ENCODE data around the gene MST1.

The MST1 gene

DNA sequence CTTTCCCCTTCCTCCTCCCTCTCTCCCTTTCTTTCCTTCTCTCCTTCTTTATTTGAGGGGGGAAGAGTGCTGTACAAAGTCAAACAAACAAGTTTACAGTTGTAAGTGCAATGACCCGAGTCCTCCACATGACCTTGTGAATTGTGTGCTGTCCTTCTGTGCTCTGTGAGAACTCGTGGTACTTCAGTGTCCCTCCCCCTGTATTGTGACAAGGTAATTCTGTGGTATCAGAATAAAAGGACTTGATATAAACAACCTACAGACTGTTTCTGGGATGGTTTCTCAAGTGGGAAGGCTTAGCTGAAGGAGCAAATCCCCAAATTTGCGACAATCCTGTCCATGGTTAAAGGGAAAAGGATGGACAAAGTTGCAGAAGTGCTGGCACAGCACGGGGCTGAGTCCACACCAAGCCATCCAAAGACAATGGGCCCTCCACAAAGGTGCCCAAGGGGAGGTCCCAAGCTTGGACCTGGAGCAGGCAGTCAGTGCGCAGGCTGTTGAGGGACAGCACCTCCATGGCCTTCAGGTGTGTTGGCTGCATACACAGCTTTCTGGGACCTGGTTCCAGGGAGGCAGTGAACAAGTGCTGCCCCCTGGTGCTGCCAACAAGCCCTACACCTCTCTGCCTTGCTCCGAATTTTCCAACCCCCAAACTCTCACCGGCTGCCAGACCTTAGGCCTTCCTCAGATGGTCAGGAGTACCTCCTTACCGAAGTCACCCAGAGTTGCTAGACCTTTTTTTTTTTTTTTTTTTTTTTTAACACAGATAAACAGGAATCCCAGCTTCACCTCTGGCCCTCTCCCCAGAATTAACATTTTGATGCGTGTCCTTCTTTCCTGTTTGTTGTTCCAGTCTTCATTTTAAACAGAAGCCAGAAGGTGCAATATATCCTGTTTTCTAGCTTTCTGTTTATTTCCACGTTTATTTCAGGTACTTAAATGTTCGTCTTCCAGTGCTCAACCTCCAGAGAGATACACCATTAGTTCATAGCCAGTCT is 17.7 kb downstream of the MST1 start:
- Histone ChIP-seq H3K27me3 (ENCODE audit: insufficient read depth, low read length) (no peaks in the 10 kb centered on the region), H2AFZ (ENCODE audit: low read depth, low read length) (no peak overlapping the region), H3K4me1 (ENCODE audit: insufficient read depth, low read length) (peaks cover 13% of the 10 kb centered on the region), H3K9me3 (ENCODE audit: low read length) (no peaks in the 10 kb centered on the region), H3K4me3 (ENCODE audit: low read length) (no peak overlapping the region), H3K36me3 (ENCODE audit: insufficient read depth, low read length) (peaks cover 13% of the 10 kb centered on the region)

DNA sequence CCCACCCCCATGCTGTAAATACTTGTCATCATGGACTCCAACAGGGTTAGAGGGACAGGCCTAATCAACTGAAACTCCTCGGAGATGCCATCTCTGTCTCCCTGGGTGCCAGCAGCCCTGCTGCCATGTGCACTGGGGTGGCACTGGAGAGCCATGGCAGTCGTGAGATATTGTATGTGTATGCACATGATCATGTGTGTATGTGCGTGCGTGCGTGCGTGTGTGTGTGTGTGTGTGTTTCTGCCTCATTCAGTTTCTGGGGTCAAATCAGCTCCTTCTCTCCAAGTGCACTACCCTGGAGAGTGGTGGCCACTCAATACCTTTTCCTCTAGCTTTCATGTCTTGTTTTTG is 18.4 kb downstream of the MST1 start:
- H3K4me1 ChIP-seq (ENCODE audit: insufficient read depth, low read length), result peaks cover 13% of the 10 kb centered on the region
- H3K36me3 ChIP-seq (ENCODE audit: insufficient read depth, low read length), result peaks cover 6% of the 10 kb centered on the region
- no peak overlapping the region for H3K4me3 ChIP-seq (ENCODE audit: low read length)
- no peaks in the 10 kb centered on the region for H3K9me3 ChIP-seq (ENCODE audit: low read length)
- no peaks in the 10 kb centered on the region for H3K27me3 ChIP-seq (ENCODE audit: insufficient read depth, low read length)
- H2AFZ ChIP-seq (ENCODE audit: low read depth, low read length), result no peak overlapping the region

DNA sequence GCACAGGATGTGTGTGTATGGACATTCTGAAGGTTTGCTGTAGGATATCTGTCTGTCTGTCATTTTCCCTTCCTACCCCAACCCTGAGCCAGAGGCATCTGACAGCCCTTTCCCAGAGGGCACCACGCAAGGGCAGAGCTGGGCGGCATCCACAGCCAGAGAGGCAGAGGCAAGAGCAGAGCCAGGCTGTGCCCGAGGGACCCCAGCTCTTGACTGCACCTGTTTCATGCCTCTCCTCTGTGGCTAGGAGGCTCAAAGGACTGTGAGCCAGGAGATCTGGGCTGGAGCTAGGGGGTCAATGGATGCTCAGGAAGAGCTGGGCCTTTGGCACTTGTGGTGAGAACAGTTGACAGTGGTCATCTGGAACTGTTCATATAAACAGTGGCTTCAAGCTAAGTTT is 19.9 kb downstream of the MST1 start:
- peaks cover 6% of the 10 kb centered on the region for H3K4me1 ChIP-seq (ENCODE audit: insufficient read depth, low read length)
- no peaks in the 10 kb centered on the region for H3K27me3 ChIP-seq (ENCODE audit: insufficient read depth, low read length)
- H2AFZ ChIP-seq (ENCODE audit: low read depth, low read length), result no peak overlapping the region
- H3K4me3 ChIP-seq (ENCODE audit: low read length), result no peak overlapping the region
- peaks cover 8% of the 10 kb centered on the region for H3K36me3 ChIP-seq (ENCODE audit: insufficient read depth, low read length)
- no peaks in the 10 kb centered on the region for H3K9me3 ChIP-seq (ENCODE audit: low read length)

DNA sequence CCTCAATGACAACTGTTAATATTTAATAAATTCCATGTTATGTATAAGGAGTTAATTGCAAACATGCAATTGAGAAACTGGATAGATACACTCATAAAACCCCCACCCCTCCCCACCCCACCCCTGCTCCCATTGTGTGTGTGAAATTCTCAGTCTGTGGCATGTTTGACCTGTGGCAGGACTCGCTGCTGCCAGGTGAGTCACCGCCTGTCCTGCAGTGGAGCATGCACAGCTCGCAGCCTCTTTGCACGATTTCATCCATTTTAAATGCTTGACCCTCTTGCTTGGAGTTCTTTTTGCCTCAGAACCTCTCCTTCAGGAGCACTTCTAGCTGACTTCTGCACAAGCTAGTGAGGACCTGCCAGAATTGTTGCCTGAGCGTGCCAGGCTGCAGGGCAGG is 20.4 kb downstream of the MST1 start:
- Histone ChIP-seq H3K9me3 (ENCODE audit: low read length) (no peaks in the 10 kb centered on the region), H2AFZ (ENCODE audit: low read depth, low read length) (no peak overlapping the region), H3K4me3 (ENCODE audit: low read length) (no peak overlapping the region), H3K4me1 (ENCODE audit: insufficient read depth, low read length) (peaks cover 6% of the 10 kb centered on the region), H3K36me3 (ENCODE audit: insufficient read depth, low read length) (peaks cover 8% of the 10 kb centered on the region), H3K27me3 (ENCODE audit: insufficient read depth, low read length) (no peaks in the 10 kb centered on the region)

DNA sequence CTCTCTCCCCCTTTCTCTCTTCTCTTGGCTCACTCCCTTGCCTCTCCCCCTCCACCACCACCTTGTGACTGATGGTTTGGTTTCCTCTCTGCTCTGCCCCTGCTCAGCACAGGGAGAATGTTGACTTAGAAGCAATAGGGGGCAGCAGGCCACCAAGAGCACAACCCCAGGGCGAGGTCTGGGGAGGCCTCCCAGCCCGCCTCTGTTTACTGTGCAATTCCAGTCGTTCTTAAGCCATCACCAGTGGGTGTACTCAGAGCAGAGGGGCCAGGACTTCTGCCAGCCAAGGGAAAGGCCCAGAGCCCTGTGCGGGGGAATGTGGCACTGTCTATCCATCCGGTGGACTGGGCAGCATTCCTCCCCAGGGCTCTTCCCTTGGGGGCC is 20.9 kb downstream of the MST1 start:
- Histone ChIP-seq H3K4me3 (ENCODE audit: low read length) (no peak overlapping the region), H3K27me3 (ENCODE audit: insufficient read depth, low read length) (no peaks in the 10 kb centered on the region), H2AFZ (ENCODE audit: low read depth, low read length) (no peak overlapping the region), H3K36me3 (ENCODE audit: insufficient read depth, low read length) (peaks cover 8% of the 10 kb centered on the region), H3K9me3 (ENCODE audit: low read length) (no peaks in the 10 kb centered on the region), H3K4me1 (ENCODE audit: insufficient read depth, low read length) (peaks cover 5% of the 10 kb centered on the region)

DNA sequence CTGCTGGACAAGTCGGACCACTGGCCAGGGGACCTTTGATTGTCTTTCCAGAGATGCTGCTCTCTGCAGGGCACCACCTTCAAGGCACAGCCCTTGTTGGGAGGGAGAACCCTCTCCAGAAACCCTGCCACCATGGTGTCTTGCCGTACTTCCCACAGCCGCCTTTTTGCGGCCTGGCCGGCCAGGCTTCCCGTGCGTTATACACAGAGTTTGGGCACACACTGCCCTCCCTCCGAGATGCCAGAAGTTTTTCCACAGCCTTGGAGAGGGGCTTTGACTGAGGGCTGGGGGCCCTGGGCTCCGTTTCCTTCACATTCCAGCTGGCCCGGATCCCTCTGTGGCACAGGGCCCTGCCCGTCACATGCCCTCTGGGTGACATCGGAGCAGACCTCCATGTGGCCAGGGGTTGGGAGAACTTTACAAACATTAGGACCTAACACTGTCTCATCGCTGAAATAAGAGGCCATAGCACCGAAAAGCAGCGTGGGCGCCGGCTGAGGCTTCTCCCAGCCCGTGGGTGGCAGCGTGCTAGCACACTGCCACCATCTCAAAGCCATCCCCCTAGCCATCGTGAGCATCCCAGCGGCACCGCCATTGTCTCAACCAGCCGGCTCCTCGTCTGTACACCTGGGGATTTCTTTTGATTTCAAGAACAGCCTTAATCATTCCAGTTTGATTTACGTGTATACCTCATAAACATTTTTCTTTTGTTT is 21.4 kb downstream of the MST1 start:
- Histone ChIP-seq H2AFZ (ENCODE audit: low read depth, low read length) (no peak overlapping the region), H3K36me3 (ENCODE audit: insufficient read depth, low read length) (peaks cover 8% of the 10 kb centered on the region), H3K27me3 (ENCODE audit: insufficient read depth, low read length) (no peaks in the 10 kb centered on the region), H3K4me3 (ENCODE audit: low read length) (no peak overlapping the region), H3K4me1 (ENCODE audit: insufficient read depth, low read length) (no peaks in the 10 kb centered on the region), H3K9me3 (ENCODE audit: low read length) (no peaks in the 10 kb centered on the region)

DNA sequence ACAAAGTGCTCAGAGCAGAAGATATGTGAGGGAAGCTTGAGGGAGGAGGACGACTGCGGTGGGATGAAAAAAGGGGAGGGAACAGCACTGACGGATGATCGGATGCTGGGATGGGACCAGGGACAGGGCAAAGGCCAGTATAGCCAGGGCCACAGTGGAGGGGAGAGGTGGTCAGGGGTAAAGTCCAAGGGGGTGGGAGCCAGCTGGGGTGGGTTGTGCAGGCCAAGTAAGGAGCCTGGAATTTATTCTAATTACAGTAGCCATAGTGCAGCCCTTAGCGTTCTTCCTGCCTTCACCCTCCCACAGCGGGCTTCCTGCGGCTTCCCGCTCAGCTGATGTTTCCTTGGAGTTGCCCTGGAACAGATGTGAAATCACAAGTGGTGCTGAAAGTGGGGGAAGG is 22.7 kb downstream of the MST1 start:
- Histone ChIP-seq H2AFZ (ENCODE audit: low read depth, low read length) (no peak overlapping the region), H3K9me3 (ENCODE audit: low read length) (no peaks in the 10 kb centered on the region), H3K4me1 (ENCODE audit: insufficient read depth, low read length) (no peaks in the 10 kb centered on the region), H3K36me3 (ENCODE audit: insufficient read depth, low read length) (peaks cover 8% of the 10 kb centered on the region), H3K4me3 (ENCODE audit: low read length) (no peak overlapping the region), H3K27me3 (ENCODE audit: insufficient read depth, low read length) (no peaks in the 10 kb centered on the region)

DNA sequence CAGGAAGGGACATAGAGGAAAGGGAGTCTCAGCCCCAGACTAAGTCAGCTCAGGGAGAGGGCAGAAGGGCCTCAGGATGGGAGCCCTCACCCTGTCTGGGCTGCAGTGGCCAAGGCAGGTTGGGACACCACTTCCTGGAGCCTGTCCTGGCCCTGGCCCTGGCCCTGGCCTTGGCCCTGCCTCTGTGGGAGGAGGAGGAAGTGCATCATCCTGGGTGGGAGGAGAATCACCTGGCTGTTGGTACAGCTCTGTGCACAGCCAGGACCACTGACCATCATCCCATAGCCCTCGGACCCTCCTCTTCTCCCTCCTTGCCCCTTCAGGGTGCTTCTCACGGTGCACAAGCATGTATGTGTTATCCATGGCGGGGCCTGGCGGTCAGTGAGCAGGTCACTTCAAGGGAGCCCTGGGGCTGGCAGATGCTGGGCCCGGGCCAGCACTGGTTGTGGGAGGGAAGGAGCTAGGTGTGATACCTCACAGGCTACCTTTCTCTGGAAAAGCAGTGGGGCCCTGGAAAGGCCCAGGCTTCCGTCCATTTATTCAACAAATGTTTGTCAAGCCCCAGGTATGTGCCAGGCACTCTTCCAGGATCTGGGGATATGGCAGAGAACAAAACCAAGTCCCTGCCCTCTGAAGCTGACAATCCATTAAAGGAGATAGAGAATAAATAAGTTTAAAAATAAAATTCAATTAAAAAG is 23.3 kb downstream of the MST1 start:
- H3K4me3 ChIP-seq (ENCODE audit: low read length), result no peak overlapping the region
- H2AFZ ChIP-seq (ENCODE audit: low read depth, low read length), result no peak overlapping the region
- no peaks in the 10 kb centered on the region for H3K9me3 ChIP-seq (ENCODE audit: low read length)
- no peaks in the 10 kb centered on the region for H3K4me1 ChIP-seq (ENCODE audit: insufficient read depth, low read length)
- peaks cover 8% of the 10 kb centered on the region for H3K36me3 ChIP-seq (ENCODE audit: insufficient read depth, low read length)
- no peaks in the 10 kb centered on the region for H3K27me3 ChIP-seq (ENCODE audit: insufficient read depth, low read length)

DNA sequence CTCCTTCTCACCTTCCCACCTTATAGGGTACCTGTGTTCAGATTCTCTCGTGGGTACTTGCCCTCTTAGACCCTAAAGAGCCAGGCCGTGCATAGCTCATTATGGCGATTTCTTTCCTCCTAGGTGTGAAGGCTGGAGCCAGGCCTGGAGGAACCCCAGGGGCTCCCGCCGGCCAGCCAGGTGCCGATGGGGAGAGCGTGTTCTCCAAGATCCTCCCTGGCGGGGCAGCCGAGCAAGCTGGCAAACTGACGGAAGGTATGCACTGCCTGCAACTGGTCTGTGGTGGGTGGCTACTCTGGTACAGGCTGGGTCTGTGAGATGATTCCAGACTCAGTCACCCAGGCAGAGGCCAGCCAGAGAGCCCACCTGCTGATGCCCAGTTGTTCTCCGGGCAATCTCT is 25.0 kb downstream of the MST1 start:
- no peaks in the 10 kb centered on the region for H3K27me3 ChIP-seq (ENCODE audit: insufficient read depth, low read length)
- H3K9me3 ChIP-seq (ENCODE audit: low read length), result no peaks in the 10 kb centered on the region
- no peak overlapping the region for H3K4me3 ChIP-seq (ENCODE audit: low read length)
- H3K4me1 ChIP-seq (ENCODE audit: insufficient read depth, low read length), result no peaks in the 10 kb centered on the region
- H3K36me3 ChIP-seq (ENCODE audit: insufficient read depth, low read length), result peaks cover 6% of the 10 kb centered on the region
- H2AFZ ChIP-seq (ENCODE audit: low read depth, low read length), result no peak overlapping the region

DNA sequence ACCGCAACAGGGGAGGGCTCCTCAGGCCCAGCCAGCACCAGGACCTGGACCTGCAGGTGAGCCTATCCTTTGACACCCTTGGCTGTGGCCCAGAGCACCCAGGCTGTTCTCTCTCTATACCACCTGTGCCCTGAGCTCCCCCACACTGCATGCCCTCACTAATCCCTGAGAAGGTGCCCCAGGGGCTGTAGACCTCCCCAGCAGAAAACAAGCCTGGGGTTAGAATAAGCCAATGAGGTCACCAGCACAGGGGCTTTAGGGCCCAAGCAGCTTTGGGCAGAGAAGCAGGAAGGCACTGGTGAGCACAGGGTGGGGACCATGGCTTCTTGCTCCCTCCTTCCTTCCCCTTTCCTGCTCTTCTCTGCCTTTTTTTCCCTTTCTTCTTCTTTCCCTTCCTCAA is 25.4 kb downstream of the MST1 start:
- Histone ChIP-seq H3K4me1 (ENCODE audit: insufficient read depth, low read length) (no peaks in the 10 kb centered on the region), H3K36me3 (ENCODE audit: insufficient read depth, low read length) (peaks cover 6% of the 10 kb centered on the region), H2AFZ (ENCODE audit: low read depth, low read length) (no peak overlapping the region), H3K27me3 (ENCODE audit: insufficient read depth, low read length) (no peaks in the 10 kb centered on the region), H3K9me3 (ENCODE audit: low read length) (no peaks in the 10 kb centered on the region), H3K4me3 (ENCODE audit: low read length) (no peak overlapping the region)

DNA sequence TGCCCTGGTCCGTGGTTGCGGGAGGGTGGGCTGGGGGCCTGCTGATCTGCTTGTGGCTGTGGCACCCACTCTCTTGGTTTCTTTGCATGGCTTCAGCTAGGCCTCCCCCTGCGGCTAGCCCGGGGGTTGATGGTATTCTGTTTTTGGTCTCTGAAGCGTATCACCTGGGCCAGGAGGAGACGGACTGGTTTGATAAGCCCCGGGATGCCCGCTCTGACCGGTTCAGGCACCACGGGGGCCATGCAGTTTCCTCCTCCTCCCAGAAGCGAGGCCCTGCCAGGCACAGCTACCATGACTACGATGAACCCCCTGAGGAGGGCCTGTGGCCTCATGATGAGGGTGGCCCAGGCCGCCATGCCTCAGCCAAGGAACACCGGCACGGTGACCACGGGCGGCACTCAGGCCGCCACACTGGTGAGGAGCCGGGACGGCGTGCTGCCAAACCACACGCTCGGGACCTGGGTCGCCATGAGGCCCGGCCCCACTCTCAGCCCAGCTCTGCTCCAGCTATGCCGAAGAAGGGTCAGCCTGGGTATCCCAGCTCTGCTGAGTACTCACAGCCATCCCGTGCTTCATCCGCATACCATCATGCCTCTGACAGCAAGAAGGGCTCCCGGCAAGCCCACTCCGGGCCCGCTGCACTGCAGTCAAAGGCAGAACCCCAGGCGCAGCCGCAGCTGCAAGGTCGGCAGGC is 26.4 kb downstream of the MST1 start:
- Histone ChIP-seq H3K9me3 (ENCODE audit: low read length) (no peaks in the 10 kb centered on the region), H3K36me3 (ENCODE audit: insufficient read depth, low read length) (peaks cover 6% of the 10 kb centered on the region), H3K27me3 (ENCODE audit: insufficient read depth, low read length) (no peaks in the 10 kb centered on the region), H3K4me3 (ENCODE audit: low read length) (no peak overlapping the region), H3K4me1 (ENCODE audit: insufficient read depth, low read length) (no peaks in the 10 kb centered on the region), H2AFZ (ENCODE audit: low read depth, low read length) (no peak overlapping the region)

DNA sequence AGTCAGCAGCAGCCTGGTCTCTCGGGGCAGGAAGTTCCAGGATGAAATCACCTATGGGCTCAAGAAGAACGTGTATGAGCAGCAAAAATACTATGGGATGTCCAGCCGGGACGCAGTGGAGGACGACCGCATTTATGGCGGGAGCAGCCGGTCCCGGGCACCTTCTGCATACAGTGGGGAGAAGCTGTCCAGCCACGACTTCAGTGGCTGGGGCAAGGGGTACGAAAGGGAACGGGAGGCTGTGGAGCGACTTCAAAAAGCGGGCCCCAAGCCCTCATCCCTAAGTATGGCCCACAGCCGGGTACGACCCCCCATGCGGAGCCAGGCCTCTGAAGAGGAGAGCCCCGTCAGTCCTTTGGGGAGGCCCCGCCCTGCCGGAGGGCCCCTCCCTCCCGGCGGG is 27.3 kb downstream of the MST1 start:
- H3K4me1 ChIP-seq (ENCODE audit: insufficient read depth, low read length), result no peaks in the 10 kb centered on the region
- no peak overlapping the region for H2AFZ ChIP-seq (ENCODE audit: low read depth, low read length)
- peaks cover 6% of the 10 kb centered on the region for H3K36me3 ChIP-seq (ENCODE audit: insufficient read depth, low read length)
- H3K27me3 ChIP-seq (ENCODE audit: insufficient read depth, low read length), result no peaks in the 10 kb centered on the region
- no peaks in the 10 kb centered on the region for H3K9me3 ChIP-seq (ENCODE audit: low read length)
- no peak overlapping the region for H3K4me3 ChIP-seq (ENCODE audit: low read length)

DNA sequence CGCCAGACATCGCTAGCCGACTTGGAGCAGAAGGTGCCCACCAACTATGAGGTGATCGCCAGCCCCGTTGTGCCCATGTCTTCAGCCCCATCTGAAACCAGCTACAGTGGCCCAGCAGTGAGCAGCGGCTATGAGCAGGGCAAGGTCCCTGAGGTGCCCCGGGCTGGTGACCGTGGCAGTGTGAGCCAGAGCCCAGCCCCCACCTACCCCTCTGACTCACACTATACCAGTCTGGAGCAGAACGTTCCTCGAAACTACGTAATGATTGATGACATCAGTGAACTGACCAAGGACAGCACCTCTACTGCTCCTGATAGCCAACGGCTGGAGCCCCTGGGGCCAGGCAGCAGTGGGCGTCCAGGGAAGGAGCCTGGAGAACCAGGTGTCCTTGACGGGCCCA is 28.0 kb downstream of the MST1 start:
- Histone ChIP-seq H2AFZ (ENCODE audit: low read depth, low read length) (no peak overlapping the region), H3K36me3 (ENCODE audit: insufficient read depth, low read length) (peaks cover 11% of the 10 kb centered on the region), H3K4me1 (ENCODE audit: insufficient read depth, low read length) (no peaks in the 10 kb centered on the region), H3K4me3 (ENCODE audit: low read length) (no peak overlapping the region), H3K27me3 (ENCODE audit: insufficient read depth, low read length) (no peaks in the 10 kb centered on the region), H3K9me3 (ENCODE audit: low read length) (no peaks in the 10 kb centered on the region)

All from neuron (in vitro differentiated cells).